Measurements from ENCODE around the gene COL28A1.

The COL28A1 gene

GRCh38 chr7:7454000-7454399, 81.7 kb downstream of the COL28A1 start:
- TF ChIP-seq PAX5 (IDR thresholded peaks at IDR 0.05; ENCODE audit: insufficient read depth, low read length, severe bottlenecking) (no peak), SPI1 (IDR thresholded peaks at IDR 0.05; ENCODE audit: low read depth, low read length) (no peak), POLR2A (IDR thresholded peaks at IDR 0.05; ENCODE audit: low read depth, low read length) (no peak), POLR2AphosphoS5 (IDR thresholded peaks at IDR 0.05; ENCODE audit: low read depth, low read length) (no peak), POU2F2 (IDR thresholded peaks at IDR 0.05; ENCODE audit: low read depth, low read length) (no peak), TAF1 (IDR thresholded peaks at IDR 0.05; ENCODE audit: low read depth, low read length) (no peak)
- DNase-seq (ENCODE audit: insufficient read length, low spot score): no peak
- FAIRE-seq: no peak

GRCh38 chr7:7452652-7453051, 83.0 kb downstream of the COL28A1 start:
- FAIRE-seq (no peak), DNase-seq (ENCODE audit: insufficient read length, low spot score) (no peak)
- TF ChIP-seq PAX5 (IDR thresholded peaks at IDR 0.05; ENCODE audit: insufficient read depth, low read length, severe bottlenecking): no peak
- no peak for TF ChIP-seq TAF1 (IDR thresholded peaks at IDR 0.05; ENCODE audit: low read depth, low read length)
- TF ChIP-seq POU2F2 (IDR thresholded peaks at IDR 0.05; ENCODE audit: low read depth, low read length): no peak
- TF ChIP-seq SPI1 (IDR thresholded peaks at IDR 0.05; ENCODE audit: low read depth, low read length): no peak
- no peak for TF ChIP-seq POLR2A (IDR thresholded peaks at IDR 0.05; ENCODE audit: low read depth, low read length)
- no peak for TF ChIP-seq POLR2AphosphoS5 (IDR thresholded peaks at IDR 0.05; ENCODE audit: low read depth, low read length)

GRCh38 chr7:7452119-7452518, 83.6 kb downstream of the COL28A1 start:
- no peak for TF ChIP-seq POU2F2 (IDR thresholded peaks at IDR 0.05; ENCODE audit: low read depth, low read length)
- TF ChIP-seq POLR2AphosphoS5 (IDR thresholded peaks at IDR 0.05; ENCODE audit: low read depth, low read length): no peak
- DNase-seq (ENCODE audit: insufficient read length, low spot score) (no peak), FAIRE-seq (no peak)

- TF ChIP-seq POU2F2 (IDR thresholded peaks at IDR 0.05; ENCODE audit: low read depth, low read length) (no peak), POLR2A (IDR thresholded peaks at IDR 0.05; ENCODE audit: low read depth, low read length) (no peak), PAX5 (IDR thresholded peaks at IDR 0.05; ENCODE audit: insufficient read depth, low read length, severe bottlenecking) (no peak), POLR2AphosphoS5 (IDR thresholded peaks at IDR 0.05; ENCODE audit: low read depth, low read length) (no peak), SPI1 (IDR thresholded peaks at IDR 0.05; ENCODE audit: low read depth, low read length) (no peak), TAF1 (IDR thresholded peaks at IDR 0.05; ENCODE audit: low read depth, low read length) (no peak)
- FAIRE-seq: no peak
- DNase-seq (ENCODE audit: insufficient read length, low spot score): no peak
Measured at GRCh38 chr7:7449055-7449454, 86.6 kb downstream of the COL28A1 start.

- no peak for FAIRE-seq
- TF ChIP-seq POU2F2 (IDR thresholded peaks at IDR 0.05; ENCODE audit: low read depth, low read length) (no peak), PAX5 (IDR thresholded peaks at IDR 0.05; ENCODE audit: insufficient read depth, low read length, severe bottlenecking) (no peak), TAF1 (IDR thresholded peaks at IDR 0.05; ENCODE audit: low read depth, low read length) (no peak), SPI1 (IDR thresholded peaks at IDR 0.05; ENCODE audit: low read depth, low read length) (no peak), POLR2AphosphoS5 (IDR thresholded peaks at IDR 0.05; ENCODE audit: low read depth, low read length) (no peak), POLR2A (IDR thresholded peaks at IDR 0.05; ENCODE audit: low read depth, low read length) (no peak)
- DNase-seq (ENCODE audit: insufficient read length, low spot score): no peak
Measured at GRCh38 chr7:7446616-7447015, 89.1 kb downstream of the COL28A1 start.

DNA sequence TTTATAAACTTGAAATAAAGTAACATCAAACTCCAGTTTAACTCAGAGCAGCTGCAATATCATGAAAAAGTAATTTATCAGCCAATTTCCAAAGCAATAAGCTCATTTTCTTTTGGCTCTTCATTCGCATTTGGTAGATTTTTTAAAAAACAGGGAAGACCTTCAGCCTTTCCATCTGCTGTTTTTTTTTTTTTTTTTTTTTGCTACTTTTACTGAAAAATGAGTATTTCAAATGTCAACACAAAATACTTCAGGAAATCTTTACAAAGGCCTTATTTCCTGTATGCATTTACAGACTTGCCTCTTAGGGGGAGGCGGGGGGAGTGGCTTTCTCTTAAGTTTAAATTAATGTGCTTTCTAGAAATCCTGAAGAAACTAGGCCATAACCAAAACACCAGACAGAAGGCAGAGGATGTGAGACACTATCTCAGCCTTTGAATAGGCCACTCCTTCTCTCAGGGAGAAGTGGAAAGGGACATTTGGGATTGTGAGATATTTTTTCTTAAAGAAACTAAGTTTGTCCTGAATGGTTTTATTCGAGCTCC, 91.8 kb downstream of the COL28A1 start:
- FAIRE-seq: no peak
- TF ChIP-seq POLR2AphosphoS5 (IDR thresholded peaks at IDR 0.05; ENCODE audit: low read depth, low read length) (no peak), PAX5 (IDR thresholded peaks at IDR 0.05; ENCODE audit: insufficient read depth, low read length, severe bottlenecking) (no peak), TAF1 (IDR thresholded peaks at IDR 0.05; ENCODE audit: low read depth, low read length) (no peak), SPI1 (IDR thresholded peaks at IDR 0.05; ENCODE audit: low read depth, low read length) (no peak)

GRCh38 chr7:7439564-7439963, 96.1 kb downstream of the COL28A1 start:
- TF ChIP-seq TAF1 (IDR thresholded peaks at IDR 0.05; ENCODE audit: low read depth, low read length): no peak
- no peak for TF ChIP-seq POLR2A (IDR thresholded peaks at IDR 0.05; ENCODE audit: low read depth, low read length)
- no peak for TF ChIP-seq SPI1 (IDR thresholded peaks at IDR 0.05; ENCODE audit: low read depth, low read length)
- TF ChIP-seq POLR2AphosphoS5 (IDR thresholded peaks at IDR 0.05; ENCODE audit: low read depth, low read length): no peak
- TF ChIP-seq PAX5 (IDR thresholded peaks at IDR 0.05; ENCODE audit: insufficient read depth, low read length, severe bottlenecking): no peak
- TF ChIP-seq POU2F2 (IDR thresholded peaks at IDR 0.05; ENCODE audit: low read depth, low read length): no peak

More for the DNA sequence above, 91.8 kb downstream of the COL28A1 start:
- DNase-seq (ENCODE audit: insufficient read length, low spot score): no peak

GRCh38 chr7:7438851-7439250, 96.8 kb downstream of the COL28A1 start:
- no peak for DNase-seq (ENCODE audit: insufficient read length, low spot score)
- no peak for FAIRE-seq
- TF ChIP-seq SPI1 (IDR thresholded peaks at IDR 0.05; ENCODE audit: low read depth, low read length): no peak
- TF ChIP-seq PAX5 (IDR thresholded peaks at IDR 0.05; ENCODE audit: insufficient read depth, low read length, severe bottlenecking): no peak
- no peak for TF ChIP-seq POLR2AphosphoS5 (IDR thresholded peaks at IDR 0.05; ENCODE audit: low read depth, low read length)
- no peak for TF ChIP-seq POLR2A (IDR thresholded peaks at IDR 0.05; ENCODE audit: low read depth, low read length)
- no peak for TF ChIP-seq POU2F2 (IDR thresholded peaks at IDR 0.05; ENCODE audit: low read depth, low read length)
- TF ChIP-seq TAF1 (IDR thresholded peaks at IDR 0.05; ENCODE audit: low read depth, low read length): no peak

More at GRCh38 chr7:7439564-7439963, 96.1 kb downstream of the COL28A1 start:
- FAIRE-seq: no peak
- DNase-seq (ENCODE audit: insufficient read length, low spot score): no peak

DNA sequence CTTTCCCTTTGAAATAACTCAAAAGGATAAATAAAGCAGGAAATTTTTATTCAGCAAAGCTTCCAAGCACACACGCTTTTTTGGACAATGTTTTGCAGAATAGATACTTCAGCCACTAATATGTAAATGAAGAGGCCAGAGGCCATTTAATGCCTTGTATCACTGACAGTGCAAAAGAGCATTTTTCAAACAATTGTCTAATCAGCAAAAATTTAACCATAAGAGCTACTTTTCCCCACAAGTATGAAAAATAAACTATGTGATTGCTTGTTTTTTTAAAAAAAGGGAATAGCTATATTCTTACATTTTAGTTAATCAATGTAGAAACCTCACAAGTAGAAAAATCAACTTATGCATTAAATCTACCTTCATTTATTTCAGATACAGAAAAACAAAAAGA, 99.7 kb downstream of the COL28A1 start:
- TF ChIP-seq POLR2AphosphoS5 (IDR thresholded peaks at IDR 0.05; ENCODE audit: low read depth, low read length) (no peak), TAF1 (IDR thresholded peaks at IDR 0.05; ENCODE audit: low read depth, low read length) (no peak), POU2F2 (IDR thresholded peaks at IDR 0.05; ENCODE audit: low read depth, low read length) (no peak), PAX5 (IDR thresholded peaks at IDR 0.05; ENCODE audit: insufficient read depth, low read length, severe bottlenecking) (no peak), POLR2A (IDR thresholded peaks at IDR 0.05; ENCODE audit: low read depth, low read length) (no peak), SPI1 (IDR thresholded peaks at IDR 0.05; ENCODE audit: low read depth, low read length) (no peak)
- DNase-seq (ENCODE audit: insufficient read length, low spot score) (no peak), FAIRE-seq (no peak)

DNA sequence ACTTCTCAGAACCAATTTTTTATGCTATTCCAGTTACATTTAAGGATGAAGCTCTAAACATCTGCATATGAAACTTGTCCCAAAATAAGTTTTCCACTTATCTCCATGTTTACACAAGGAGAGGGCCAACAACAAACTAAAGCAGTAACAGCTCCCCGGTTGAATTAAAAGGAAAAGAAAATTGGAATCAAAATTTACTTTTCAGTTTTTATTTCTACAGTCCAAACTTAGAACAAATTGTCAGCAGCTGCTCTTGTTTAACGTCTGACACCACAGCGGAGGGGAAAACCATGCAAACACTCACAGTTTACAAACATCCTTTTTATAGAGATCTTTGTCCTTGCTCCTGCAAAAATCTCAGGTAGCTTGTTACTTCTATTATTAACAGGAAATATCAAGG, 101.3 kb downstream of the COL28A1 start:
- FAIRE-seq (no peak), DNase-seq (ENCODE audit: insufficient read length, low spot score) (no peak)
- TF ChIP-seq POLR2A (IDR thresholded peaks at IDR 0.05; ENCODE audit: low read depth, low read length) (no peak), POU2F2 (IDR thresholded peaks at IDR 0.05; ENCODE audit: low read depth, low read length) (no peak), POLR2AphosphoS5 (IDR thresholded peaks at IDR 0.05; ENCODE audit: low read depth, low read length) (no peak), TAF1 (IDR thresholded peaks at IDR 0.05; ENCODE audit: low read depth, low read length) (no peak), SPI1 (IDR thresholded peaks at IDR 0.05; ENCODE audit: low read depth, low read length) (no peak), PAX5 (IDR thresholded peaks at IDR 0.05; ENCODE audit: insufficient read depth, low read length, severe bottlenecking) (no peak)

All from GM12891 (cell line).